Astrocyte of the cerebellum (primary cell): ENCODE measurements around the gene IMPACT.

Experiments used
- DNase-seq: peaks from one replicate; pipeline ENCODE4 v3.0.0-alpha.2; 2011; ENCODE audit warnings: low read depth
- H3K4me3 ChIP-seq: 2 replicates; pipeline ENCODE4 v1.5.1; 2011; ENCODE audit warnings: mild to moderate bottlenecking, low read depth, low read length, moderate library complexity
- CTCF ChIP-seq: IDR thresholded peaks from 2 replicates; pipeline ENCODE4 v1.5.1; 2012; ENCODE audit warnings: low read length, low read depth, moderate library complexity, mild to moderate bottlenecking; ENCODE audit errors: missing control alignments
- in situ Hi-C: cut with HindIII; loops from 2 replicates; pipeline ENCODE4 v1.10.0; 2017; ENCODE audit warnings: low sequenced_read_pairs

The IMPACT gene

GRCh38 chr18:24402209-24402785 lies 24.2 kb upstream of the IMPACT start:
- in situ Hi-C loops = no loop called here
- DNase-seq = no peak
- no peak for TF ChIP-seq CTCF
- no peak overlapping the region for H3K4me3 ChIP-seq

- DNase-seq = no peak
- TF ChIP-seq CTCF = no peak
- in situ Hi-C loops = no loop called here
- H3K4me3 ChIP-seq = no peak overlapping the region
Measured at GRCh38 chr18:24403076-24403475, 23.4 kb upstream of the IMPACT start.

GRCh38 chr18:24404591-24404990 lies 21.9 kb upstream of the IMPACT start:
- DNase-seq = no peak
- in situ Hi-C loops = no loop called here
- no peak overlapping the region for H3K4me3 ChIP-seq
- no peak for TF ChIP-seq CTCF

- H3K4me3 ChIP-seq = no peak overlapping the region
- DNase-seq = no peak
- no peak for TF ChIP-seq CTCF
- in situ Hi-C loops = no loop called here
Measured at GRCh38 chr18:24408496-24408895, 18.0 kb upstream of the IMPACT start.

GRCh38 chr18:24413148-24413547 lies 13.3 kb upstream of the IMPACT start:
- in situ Hi-C loops = no loop called here
- no peak overlapping the region for H3K4me3 ChIP-seq
- DNase-seq = no peak
- TF ChIP-seq CTCF = peak; percentile 51

GRCh38 chr18:24414349-24415003 lies 12.0 kb upstream of the IMPACT start:
- no peak for TF ChIP-seq CTCF
- no peak overlapping the region for H3K4me3 ChIP-seq
- no peak for DNase-seq
- in situ Hi-C loops = no loop called here
